Erythroblast (primary cell): ENCODE results near the gene SDK2.
"Not testable (repeated sequence)": the region's sequence is repeated elsewhere in the genome, so short reads cannot be mapped to it uniquely, and the experiment has no call there.

Source experiments
- DNase-seq, 2 experiments: peaks; one replicate each; lab custom pipeline; 2025; lab: John Stamatoyannopoulos, UW
- GATA1 ChIP-seq: IDR thresholded peaks from 2 replicates; pipeline ENCODE4 v1.6.1; 2011; ENCODE audit warnings: low read depth, mild to moderate bottlenecking, control low read depth, low read length, moderate library complexity
- POLR2A ChIP-seq: IDR thresholded peaks from 2 replicates; pipeline ENCODE4 v1.6.1; 2011; ENCODE audit warnings: mild to moderate bottlenecking, low read length

The SDK2 gene

DNA sequence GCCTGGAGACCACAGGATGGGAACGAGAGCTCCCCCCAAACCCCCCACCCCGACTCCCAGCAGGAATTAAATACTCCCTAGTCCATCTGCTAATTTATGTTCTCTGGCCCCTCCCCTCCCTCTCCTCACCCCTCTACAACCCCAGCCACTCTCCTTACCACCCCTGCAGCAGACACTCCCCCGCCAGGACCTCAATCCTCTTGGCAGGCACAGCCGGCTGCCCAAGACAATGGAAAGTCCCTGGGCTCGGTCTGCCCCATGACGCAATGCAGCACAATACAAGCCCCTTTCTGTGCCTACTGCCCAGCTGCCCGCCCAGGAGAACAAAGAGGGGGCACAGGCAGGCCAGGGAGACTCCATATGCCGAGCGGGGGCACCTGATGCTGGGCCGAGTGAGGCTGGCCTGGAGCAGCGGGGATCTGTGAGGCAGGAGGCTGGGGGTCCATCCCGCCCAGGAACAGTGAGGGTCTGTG lies 302.2 kb downstream of the SDK2 start:
- DNase-seq: no peak
- TF ChIP-seq GATA1: no peak
- TF ChIP-seq POLR2A: no peak

- no peak for TF ChIP-seq GATA1
- no peak for TF ChIP-seq POLR2A
- DNase-seq: no peak
Measured at GRCh38 chr17:73341350-73342049, 302.7 kb downstream of the SDK2 start.

DNA sequence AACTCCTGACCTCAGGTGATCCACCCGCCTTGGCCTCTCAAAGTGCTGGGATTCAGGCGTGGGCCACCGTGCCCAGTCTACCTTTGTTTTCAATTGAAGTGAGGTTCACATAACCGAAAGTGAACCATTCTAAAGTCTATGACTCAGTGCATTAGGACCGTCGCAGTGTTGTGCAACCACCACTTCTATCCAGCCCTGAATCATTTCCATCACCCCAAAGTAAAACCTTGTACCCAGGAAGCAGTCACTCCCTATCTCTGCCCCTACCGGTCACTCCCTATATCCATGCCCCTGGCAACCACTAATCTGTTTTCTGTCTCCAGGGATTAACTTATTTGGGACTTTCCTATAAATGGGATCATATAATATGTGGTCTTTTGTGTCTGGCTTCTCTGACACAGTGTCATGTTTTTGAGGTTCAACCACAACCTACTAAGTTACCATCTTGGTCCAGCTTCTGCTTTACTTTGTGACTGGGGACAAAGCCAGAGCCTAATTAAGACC lies 304.1 kb downstream of the SDK2 start:
- TF ChIP-seq POLR2A (no peak), GATA1 (no peak)
- DNase-seq: peak in 1 of 2 experiments; percentile 22

GRCh38 chr17:73338566-73339197 lies 305.6 kb downstream of the SDK2 start:
- TF ChIP-seq POLR2A (no peak), GATA1 (no peak)
- DNase-seq: no peak

- no peak for TF ChIP-seq GATA1
- no peak for TF ChIP-seq POLR2A
- DNase-seq: no peak
Measured at GRCh38 chr17:73338050-73338521, 306.2 kb downstream of the SDK2 start.

- TF ChIP-seq POLR2A (no peak), GATA1 (no peak)
- DNase-seq: no peak
Measured at GRCh38 chr17:73337330-73337710, 306.9 kb downstream of the SDK2 start.

DNA sequence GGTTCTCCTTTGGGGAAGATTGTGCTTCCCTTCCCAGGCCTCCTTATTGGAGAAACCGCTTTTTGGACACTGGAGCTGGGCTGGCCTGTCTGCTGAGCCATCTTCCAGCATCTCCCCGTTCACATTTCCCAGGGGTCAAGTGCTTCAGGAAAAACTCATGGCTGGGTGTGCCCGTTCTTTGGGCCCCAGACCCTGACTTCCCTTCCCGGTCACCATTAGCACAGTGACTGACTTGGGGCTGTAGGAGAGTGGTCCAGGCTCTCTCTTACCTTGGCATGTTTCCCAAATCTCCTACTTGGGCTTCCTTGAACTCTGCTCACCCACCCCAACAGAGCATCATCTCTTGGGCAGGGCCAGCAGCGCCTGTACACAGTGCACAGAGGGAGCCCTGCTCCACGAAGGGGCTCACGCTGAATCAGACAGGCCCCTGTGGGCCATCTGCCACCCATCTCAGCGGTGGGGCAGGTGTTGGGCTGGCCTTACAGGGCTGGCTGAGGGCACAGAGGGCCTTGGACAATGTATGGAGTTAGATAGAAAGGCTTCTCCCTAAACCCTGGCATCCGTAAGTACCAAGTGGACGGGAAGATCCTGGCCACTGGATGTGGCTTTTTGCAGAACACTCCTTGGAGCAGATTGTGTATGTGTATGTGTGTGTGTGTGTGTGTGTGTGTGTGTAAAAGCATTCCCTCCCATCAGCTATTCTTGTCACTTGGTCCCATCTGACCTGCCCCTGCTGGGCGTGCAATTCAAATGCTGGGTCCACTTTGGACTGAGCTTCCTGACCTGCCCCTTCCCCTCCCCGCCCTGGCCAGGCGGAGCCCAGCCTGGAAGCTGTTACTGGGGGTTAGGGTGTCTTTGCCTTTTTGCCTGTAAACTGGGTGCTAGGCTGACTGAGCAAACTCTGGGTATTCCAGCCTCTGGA lies 307.6 kb downstream of the SDK2 start:
- DNase-seq: no peak
- TF ChIP-seq GATA1 (no peak), POLR2A (no peak)

DNA sequence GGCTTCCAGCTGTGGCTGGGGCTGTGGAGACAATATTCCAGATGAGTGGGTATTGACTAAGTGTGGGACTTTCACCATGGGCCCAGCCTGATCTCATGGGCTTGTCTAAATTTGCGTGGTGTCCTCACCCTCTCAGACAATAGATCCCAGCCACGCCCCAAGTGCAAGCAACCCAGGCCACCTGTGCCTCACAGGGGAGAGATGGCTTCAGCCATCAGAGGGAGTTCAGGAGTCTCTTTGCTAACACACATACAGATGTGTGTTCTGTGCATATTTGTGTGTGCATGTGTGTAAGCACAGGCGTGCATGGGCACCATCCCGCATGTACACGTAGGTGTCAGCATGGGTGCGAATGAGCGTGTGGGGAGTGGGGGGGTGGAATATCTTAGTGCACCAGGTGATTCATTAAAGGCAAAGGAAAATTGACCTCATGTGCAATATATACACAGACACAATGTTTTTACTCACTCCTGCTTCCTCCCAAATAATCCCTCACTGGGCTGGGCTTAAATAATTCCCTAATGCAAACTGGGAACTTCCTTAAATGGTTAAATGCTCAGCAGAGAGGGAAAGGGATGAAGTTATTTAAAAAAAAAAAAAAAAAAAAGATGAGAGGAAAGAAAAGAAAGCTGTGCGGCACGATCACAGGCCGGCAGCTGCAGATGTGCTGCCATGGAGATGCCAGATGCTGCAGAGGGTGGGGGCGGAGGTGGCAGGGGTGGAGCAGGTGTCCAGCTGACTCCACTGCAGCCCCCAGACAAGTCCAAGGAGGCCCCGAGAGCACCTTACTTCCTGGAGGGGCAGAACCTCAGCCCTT lies 308.4 kb downstream of the SDK2 start:
- no peak for DNase-seq
- TF ChIP-seq POLR2A (no peak), GATA1 (no peak)

DNA sequence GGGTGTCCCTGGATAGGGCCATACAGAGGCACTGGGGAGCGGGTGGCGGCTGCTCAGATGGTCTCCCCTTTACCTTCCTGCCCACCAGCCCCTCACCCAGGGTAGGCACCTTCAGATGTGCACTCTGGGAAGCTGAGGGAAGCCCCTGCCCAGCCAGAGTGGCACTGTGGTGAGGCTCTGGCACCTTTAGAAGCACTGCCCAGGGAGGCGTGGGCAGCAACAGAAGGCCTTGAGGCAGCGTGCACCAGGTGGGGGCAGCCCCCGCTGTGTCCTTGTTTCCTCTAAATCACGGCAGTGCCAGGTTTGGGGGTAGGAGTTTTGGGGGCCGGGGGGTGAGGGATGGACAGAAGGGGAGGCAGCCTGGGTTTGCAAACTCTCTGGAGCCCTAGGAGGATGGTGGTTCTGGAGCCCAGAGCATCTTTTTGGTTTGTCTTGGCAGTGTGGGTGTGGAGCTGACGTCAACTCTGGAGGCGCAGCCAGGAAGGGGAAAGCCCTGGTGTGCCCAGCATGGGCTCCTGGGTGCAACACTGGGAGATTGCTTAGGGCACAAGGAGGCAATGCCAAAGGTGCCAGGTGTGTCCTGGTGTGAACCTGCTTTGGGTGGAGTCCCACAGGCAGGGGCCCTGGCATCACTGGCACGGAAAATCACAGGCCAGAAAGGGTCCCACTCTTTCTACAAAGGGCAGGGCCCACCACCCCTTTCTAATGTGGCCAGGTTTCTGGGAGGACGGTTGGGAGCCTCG lies 309.3 kb downstream of the SDK2 start:
- no peak for TF ChIP-seq GATA1
- TF ChIP-seq POLR2A: no peak
- no peak for DNase-seq

DNA sequence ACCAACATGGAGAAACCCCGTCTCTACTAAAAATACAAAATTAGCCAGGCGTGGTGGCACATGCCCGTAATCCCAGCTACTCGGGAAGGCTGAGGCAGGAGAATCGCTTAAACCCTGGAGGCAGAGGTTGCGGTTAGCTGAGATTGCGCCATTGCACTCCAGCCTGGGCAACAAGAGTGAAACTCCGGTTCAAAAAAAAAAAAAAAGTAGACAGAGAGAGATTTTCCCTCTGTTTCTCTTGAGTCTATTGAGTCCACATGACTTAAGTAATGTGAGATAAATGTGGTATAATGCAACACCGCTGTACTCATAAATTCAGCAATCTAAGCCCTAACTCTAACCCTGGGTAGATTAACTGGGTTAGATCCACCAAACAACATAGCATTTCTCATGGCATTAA lies 310.8 kb downstream of the SDK2 start:
- DNase-seq: not testable (repeated sequence)

DNA sequence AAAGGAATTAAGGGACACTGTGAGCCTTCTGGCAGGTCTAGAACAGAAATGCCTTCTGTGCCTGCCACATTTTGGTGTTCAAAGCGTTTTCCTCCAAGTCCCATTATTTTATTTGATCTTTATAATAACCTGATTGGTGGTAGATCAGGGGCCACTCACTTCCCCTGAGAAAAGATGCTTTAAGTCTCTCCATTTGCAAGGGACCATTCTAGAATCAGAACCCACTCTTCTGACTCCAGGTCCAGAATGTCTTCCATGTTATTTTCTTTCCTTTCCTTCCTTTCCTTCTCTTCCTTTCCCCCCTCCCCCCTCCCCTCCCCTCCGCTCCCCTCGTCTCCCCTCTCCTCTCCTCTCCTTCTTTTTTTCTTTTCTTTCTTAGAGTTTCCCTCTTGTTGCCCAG lies 313.2 kb downstream of the SDK2 start:
- no peak for TF ChIP-seq POLR2A
- TF ChIP-seq GATA1: no peak
- no peak for DNase-seq

DNA sequence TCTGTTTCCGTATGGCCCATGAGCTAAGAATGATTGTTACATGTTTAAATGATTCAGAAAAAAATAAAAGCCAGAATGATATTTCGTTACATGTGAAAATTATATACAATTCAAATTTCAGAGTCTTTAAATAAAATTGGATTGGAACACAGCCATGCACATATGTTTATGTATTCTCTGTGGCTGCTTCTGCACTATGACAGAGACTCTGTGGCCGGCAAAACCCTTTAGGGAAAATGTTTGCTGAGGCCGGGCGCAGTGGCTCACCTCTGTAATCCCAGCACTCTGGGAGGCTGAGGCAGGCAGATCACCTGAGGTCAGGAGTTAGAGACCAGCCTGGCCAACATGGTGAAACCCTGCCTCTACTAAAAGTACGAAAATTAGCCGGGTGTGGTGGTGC lies 316.6 kb downstream of the SDK2 start:
- TF ChIP-seq POLR2A: no peak
- TF ChIP-seq GATA1: no peak
- DNase-seq: no peak
